Natural killer cell (primary cell): ENCODE data around the gene SERGEF. TPM values are rescaled to one million over a fixed set of nuclear protein-coding genes. Genes with fewer than 3 reads are reported as not detected.

Source experiments
- ATAC-seq, 3 donors: fragments of 150-1000 bp in 2 of 3; fragments of 200-7000 bp in 1 of 3; cut with Tn5 transposase; 1 replicate in 1 of 3; 2 replicates in 2 of 3; pipeline ENCODE4 v1.10.0; 2021; ENCODE audit warnings: mild to moderate bottlenecking in 2 of 3, moderate library complexity in 2 of 3
- DNase-seq, 2 donors: peaks; one replicate each; pipeline versions ENCODE4 v3.0.0 to v3.0.0-alpha.2; 2013 to 2021; ENCODE audit warnings: mixed read lengths in 1 of 2
- H3K27ac ChIP-seq: one replicate; pipeline ENCODE4 v1.5.1; 2013; ENCODE audit warnings: mild to moderate bottlenecking, low read length
- H3K27me3 ChIP-seq: one replicate; pipeline ENCODE4 v1.6.1; 2013; ENCODE audit warnings: low read length; ENCODE audit not compliant: control insufficient read depth, insufficient read depth
- H3K36me3 ChIP-seq: one replicate; pipeline ENCODE4 v1.6.1; 2013; ENCODE audit warnings: low read length; ENCODE audit not compliant: control insufficient read depth, insufficient read depth
- H3K4me1 ChIP-seq: one replicate; pipeline ENCODE4 v1.6.1; 2013; ENCODE audit warnings: low read length; ENCODE audit not compliant: control insufficient read depth, insufficient read depth
- H3K4me3 ChIP-seq: one replicate; pipeline ENCODE4 v1.5.1; 2013; ENCODE audit warnings: low read length
- H3K9me3 ChIP-seq: one replicate; pipeline ENCODE4 v1.6.1; 2013; ENCODE audit warnings: low read length; ENCODE audit not compliant: control insufficient read depth, insufficient read depth
- H3K27ac Mint-ChIP-seq, 2 donors: one replicate each; pipeline ENCODE4 v1.8.0; 2022; ENCODE audit warnings: mild to moderate bottlenecking in 2 of 2, mixed read lengths in 2 of 2, moderate library complexity in 1 of 2
- H3K27me3 Mint-ChIP-seq, 2 donors: one replicate each; pipeline ENCODE4 v1.8.0; 2022; ENCODE audit warnings: low read depth in 2 of 2, mixed read lengths in 2 of 2
- H3K36me3 Mint-ChIP-seq: one replicate; pipeline ENCODE4 v1.8.0; 2022; ENCODE audit warnings: mixed read lengths
- H3K4me1 Mint-ChIP-seq, 2 donors: one replicate each; pipeline ENCODE4 v1.8.0; 2022; ENCODE audit warnings: mixed read lengths in 2 of 2
- H3K4me3 Mint-ChIP-seq: one replicate; pipeline ENCODE4 v1.8.0; 2022; ENCODE audit warnings: mild to moderate bottlenecking, moderate library complexity, mixed read lengths
- H3K9me3 Mint-ChIP-seq, 2 donors: one replicate each; pipeline ENCODE4 v1.8.0; 2022; ENCODE audit warnings: mixed read lengths in 2 of 2
- CTCF ChIP-seq: fragments of 200-600 bp; IDR thresholded peaks from one replicate; pipeline ENCODE4 v1.8.0; 2022; ENCODE audit warnings: antibody characterized with exemption
- WGBS: methylation state at CpG from one replicate; pipeline ENCODE4 v1.1.7; 2013; ENCODE audit warnings: missing lambda C conversion rate; ENCODE audit not compliant: insufficient coverage; 5-methylcytosine and 5-hydroxymethylcytosine counted together
- intact Hi-C: fragments of 100-400 bp; cut with micrococcal nuclease; formaldehyde crosslinking; loops from one replicate; pipeline ENCODE4 v1.14.2; 2022
- total RNA-seq, 4 donors: library from RNA; stranded (reverse); fragments of 120-200 nt in 1 of 4; gene quantifications; one replicate each; pipeline versions ENCODE4 v1.2.3 to v1.2.4, GENCODE V29; 2013 to 2022

The SERGEF gene
- total RNA-seq, 3 donors from 2014 or later (not counting 1 experiment from before 2014, with no cell fraction given), result 67.5 to 78.6 (median 69.4) TPM

GRCh38 chr11:17778352-17778751 is 234.5 kb downstream of the SERGEF start:
- TF ChIP-seq CTCF, result no peak
- WGBS, result 89% methylated on average over 5 of the region's 5 CpGs
- Histone ChIP-seq H3K27ac (no peak overlapping the region), H3K9me3 (no peaks in the 10 kb centered on the region), H3K36me3 (no peaks in the 10 kb centered on the region), H3K27me3 (no peaks in the 10 kb centered on the region), H3K4me3 (no peak overlapping the region), H3K4me1 (no peaks in the 10 kb centered on the region)
- no peaks in the 10 kb centered on the region for H3K27me3 Mint-ChIP-seq
- no peak overlapping the region for H3K4me3 Mint-ChIP-seq
- intact Hi-C loops, result no loop called here
- ATAC-seq (no peak), DNase-seq (no peak)
- H3K27ac Mint-ChIP-seq, result no peak overlapping the region
- no peaks in the 10 kb centered on the region for H3K36me3 Mint-ChIP-seq
- H3K4me1 Mint-ChIP-seq, result no peaks in the 10 kb centered on the region
- no peaks in the 10 kb centered on the region for H3K9me3 Mint-ChIP-seq

- Mint-ChIP-seq H3K9me3 (no peaks in the 10 kb centered on the region), H3K36me3 (no peaks in the 10 kb centered on the region), H3K27me3 (no peaks in the 10 kb centered on the region), H3K27ac (no peak overlapping the region), H3K4me1 (no peaks in the 10 kb centered on the region), H3K4me3 (no peak overlapping the region)
- TF ChIP-seq CTCF, result no peak
- Histone ChIP-seq H3K4me1 (no peaks in the 10 kb centered on the region), H3K9me3 (no peaks in the 10 kb centered on the region), H3K27ac (no peak overlapping the region), H3K36me3 (no peaks in the 10 kb centered on the region), H3K27me3 (no peaks in the 10 kb centered on the region), H3K4me3 (no peak overlapping the region)
- intact Hi-C loops, result no loop called here
- 90% methylated on average over 13 of the region's 13 CpGs for WGBS
- no peak for DNase-seq
- no peak for ATAC-seq
These were observed 235.1 kb downstream of the SERGEF start for GRCh38 chr11:17777738-17778091.

- DNase-seq (no peak), ATAC-seq (no peak)
- no peaks in the 10 kb centered on the region for H3K36me3 Mint-ChIP-seq
- Histone ChIP-seq H3K36me3 (no peaks in the 10 kb centered on the region), H3K4me3 (no peak overlapping the region), H3K27ac (no peak overlapping the region), H3K9me3 (no peaks in the 10 kb centered on the region), H3K4me1 (no peaks in the 10 kb centered on the region), H3K27me3 (no peaks in the 10 kb centered on the region)
- H3K4me3 Mint-ChIP-seq, result no peak overlapping the region
- 85% methylated on average over 16 of the region's 16 CpGs for WGBS
- no peaks in the 10 kb centered on the region for H3K9me3 Mint-ChIP-seq
- H3K27ac Mint-ChIP-seq, result no peak overlapping the region
- H3K4me1 Mint-ChIP-seq, result no peaks in the 10 kb centered on the region
- H3K27me3 Mint-ChIP-seq, result no peaks in the 10 kb centered on the region
- no peak for TF ChIP-seq CTCF
- intact Hi-C loops, result no loop called here
These were observed 235.6 kb downstream of the SERGEF start for GRCh38 chr11:17777086-17777737.
